Loucy (cell line): ENCODE measurements around the gene OPHN1.
"Not testable (repeated sequence)": the region's sequence is repeated elsewhere in the genome, so short reads cannot be mapped to it uniquely, and the experiment has no call there.

Experiments used
- H2AFZ ChIP-seq: fragments of 200-600 bp; sonication (generic); 2 replicates; pipeline ENCODE4 v1.6.0; 2016; ENCODE audit warnings: antibody characterized with exemption, mild to moderate bottlenecking, low read length, moderate library complexity
- H3F3A ChIP-seq: fragments of 200-600 bp; 2 replicates; pipeline ENCODE4 v1.6.0; 2016; ENCODE audit warnings: antibody characterized with exemption, low read depth, mild to moderate bottlenecking
- H3K27me3 ChIP-seq: fragments of 200-600 bp; sonication (generic); 2 replicates; pipeline ENCODE4 v1.6.1; 2014; ENCODE audit warnings: low read length, mild to moderate bottlenecking; ENCODE audit not compliant: insufficient read depth, poor library complexity, severe bottlenecking
- H3K36me3 ChIP-seq: fragments of 200-600 bp; sonication (generic); 2 replicates; pipeline ENCODE4 v1.6.1; 2016; ENCODE audit warnings: low read length; ENCODE audit not compliant: insufficient read depth
- H3K4me1 ChIP-seq: fragments of 200-600 bp; sonication (generic); 2 replicates; pipeline ENCODE4 v1.5.1; 2014; ENCODE audit warnings: low read length, mild to moderate bottlenecking; ENCODE audit not compliant: insufficient read depth, poor library complexity, severe bottlenecking
- H3K4me2 ChIP-seq: fragments of 200-600 bp; sonication (generic); 2 replicates; pipeline ENCODE4 v1.6.0; 2014; ENCODE audit warnings: antibody characterized with exemption, low read length, low read depth, mild to moderate bottlenecking; ENCODE audit not compliant: poor library complexity, severe bottlenecking
- H3K4me3 ChIP-seq: fragments of 200-600 bp; sonication (generic); 2 replicates; pipeline ENCODE4 v1.5.1; 2014; ENCODE audit warnings: low read length, mild to moderate bottlenecking, mixed read lengths; ENCODE audit not compliant: poor library complexity, severe bottlenecking
- H3K79me2 ChIP-seq: fragments of 200-600 bp; sonication (generic); 2 replicates; pipeline ENCODE4 v1.6.1; 2014; ENCODE audit warnings: low read length; ENCODE audit not compliant: insufficient read depth
- H3K9ac ChIP-seq: fragments of 200-600 bp; sonication (generic); 2 replicates; pipeline ENCODE4 v1.6.0; 2014; ENCODE audit warnings: mild to moderate bottlenecking, low read depth, low read length, moderate library complexity; ENCODE audit not compliant: poor library complexity, severe bottlenecking
- H3K9me2 ChIP-seq: fragments of 200-600 bp; sonication (generic); replicated peaks from 2 replicates; pipeline ENCODE4 v1.6.1; 2016; ENCODE audit warnings: low read depth, low read length, mixed read lengths
- H3K9me3 ChIP-seq: fragments of 200-600 bp; sonication (generic); 2 replicates; pipeline ENCODE4 v1.6.1; 2014; ENCODE audit warnings: mild to moderate bottlenecking, antibody characterized with exemption, low read length, low read depth; ENCODE audit not compliant: insufficient read depth
- H4K20me1 ChIP-seq: fragments of 200-600 bp; sonication (generic); 2 replicates; pipeline ENCODE4 v1.6.0; 2014; ENCODE audit warnings: antibody characterized with exemption, low read length, mild to moderate bottlenecking; ENCODE audit not compliant: insufficient read depth, poor library complexity, severe bottlenecking
- CTCF ChIP-seq: fragments of 200-600 bp; sonication (generic); conservative IDR thresholded peaks from 2 replicates; pipeline ENCODE4 v1.5.1; 2014; ENCODE audit warnings: mild to moderate bottlenecking, antibody characterized with exemption, low read length
- EZH2phosphoT487 ChIP-seq: fragments of 200-600 bp; IDR thresholded peaks from 2 replicates; pipeline ENCODE4 v1.6.1; 2018; ENCODE audit warnings: antibody characterized with exemption, mild to moderate bottlenecking, moderate library complexity, borderline replicate concordance

OPHN1 gene

DNA sequence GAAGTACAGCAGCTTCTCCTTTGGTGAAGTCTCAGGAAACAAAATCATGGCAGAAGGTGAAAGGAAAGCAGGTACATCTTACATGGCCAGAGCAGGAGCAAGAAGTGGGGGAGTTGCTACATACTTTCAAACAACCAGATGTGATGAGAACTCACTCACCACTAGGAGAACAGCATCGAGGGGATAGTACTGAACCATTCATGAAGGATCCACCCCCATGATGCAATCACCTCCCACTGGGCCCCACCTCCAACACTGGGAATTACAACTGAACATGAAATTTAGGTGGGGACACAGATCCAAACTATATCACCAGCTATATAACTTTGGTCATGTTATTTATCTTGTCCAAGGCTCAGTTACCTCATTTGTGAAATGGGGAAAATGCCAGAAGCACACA, 159.4 kb downstream of the OPHN1 start:
- Histone ChIP-seq H3K27me3 (no peaks in the 10 kb centered on the region), H4K20me1 (no peaks in the 10 kb centered on the region), H3K4me1 (no peaks in the 10 kb centered on the region), H3K9me2 (no peaks in the 10 kb centered on the region), H3K9me3 (no peaks in the 10 kb centered on the region), H3K9ac (no peak overlapping the region), H3K4me2 (no peak overlapping the region), H3K4me3 (no peak overlapping the region), H3K79me2 (no peaks in the 10 kb centered on the region), H2AFZ (no peak overlapping the region), H3K36me3 (no peaks in the 10 kb centered on the region), H3F3A (no peaks in the 10 kb centered on the region)
- no peak for TF ChIP-seq EZH2phosphoT487
- no peak for TF ChIP-seq CTCF

DNA sequence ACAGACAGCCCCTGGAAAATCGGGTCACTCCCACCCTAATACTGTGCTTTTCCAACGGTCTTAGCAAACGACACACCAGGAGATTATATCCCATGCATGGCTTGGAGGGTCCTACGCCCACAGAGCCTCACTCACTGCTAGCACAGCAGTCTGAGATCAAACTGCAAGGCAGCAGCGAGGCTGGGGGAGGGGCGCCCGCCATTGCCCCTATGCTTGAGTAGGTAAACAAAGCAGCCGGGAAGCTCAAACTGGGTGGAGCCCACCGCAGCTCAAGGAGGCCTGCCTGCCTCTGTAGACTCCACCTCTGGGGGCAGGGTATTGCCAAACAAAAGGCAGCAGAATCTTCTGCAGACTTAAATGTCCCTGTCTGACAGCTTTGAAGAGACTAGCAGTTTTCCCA, 168.5 kb downstream of the OPHN1 start:
- not testable (repeated sequence) for H3K36me3 ChIP-seq, H3K4me1 ChIP-seq, H3K4me3 ChIP-seq, H3K9me3 ChIP-seq, H3K9ac ChIP-seq, H2AFZ ChIP-seq, H3K9me2 ChIP-seq, H3K27me3 ChIP-seq, H3K4me2 ChIP-seq, H3K79me2 ChIP-seq, H4K20me1 ChIP-seq, H3F3A ChIP-seq

- no peaks in the 10 kb centered on the region for H3K4me1 ChIP-seq
- no peak overlapping the region for H2AFZ ChIP-seq
- no peak overlapping the region for H3K4me3 ChIP-seq
- H3K79me2 ChIP-seq: no peaks in the 10 kb centered on the region
- H3K4me2 ChIP-seq: no peak overlapping the region
- H3K9me3 ChIP-seq: no peaks in the 10 kb centered on the region
- TF ChIP-seq CTCF (no peak), EZH2phosphoT487 (no peak)
- H3K27me3 ChIP-seq: no peaks in the 10 kb centered on the region
- no peaks in the 10 kb centered on the region for H4K20me1 ChIP-seq
- H3K36me3 ChIP-seq: no peaks in the 10 kb centered on the region
- no peak overlapping the region for H3K9ac ChIP-seq
- H3K9me2 ChIP-seq: no peaks in the 10 kb centered on the region
- no peaks in the 10 kb centered on the region for H3F3A ChIP-seq
These were observed 172.1 kb downstream of the OPHN1 start for GRCh38 chrX:68261060-68261672.

- no peak overlapping the region for H2AFZ ChIP-seq
- no peaks in the 10 kb centered on the region for H3K79me2 ChIP-seq
- no peaks in the 10 kb centered on the region for H4K20me1 ChIP-seq
- no peaks in the 10 kb centered on the region for H3K27me3 ChIP-seq
- no peaks in the 10 kb centered on the region for H3K4me1 ChIP-seq
- no peaks in the 10 kb centered on the region for H3K36me3 ChIP-seq
- TF ChIP-seq EZH2phosphoT487 (no peak), CTCF (no peak)
- H3K9me3 ChIP-seq: no peaks in the 10 kb centered on the region
- no peak overlapping the region for H3K9ac ChIP-seq
- no peaks in the 10 kb centered on the region for H3F3A ChIP-seq
- H3K9me2 ChIP-seq: no peaks in the 10 kb centered on the region
- no peak overlapping the region for H3K4me3 ChIP-seq
- no peak overlapping the region for H3K4me2 ChIP-seq
These were observed 176.3 kb downstream of the OPHN1 start for GRCh38 chrX:68256990-68257389.
